MM.1S (cell line): Measurements from ENCODE around the gene NUDC.

Experiments
- CTCF ChIP-seq: fragments of 300-600 bp; sonication (generic); IDR thresholded peaks from 2 replicates; pipeline ENCODE4 v1.5.1; 2016; ENCODE audit warnings: antibody characterized with exemption, low read length, mixed read lengths
- EZH2 ChIP-seq: fragments of 300-600 bp; sonication (generic); optimal IDR thresholded peaks from 2 replicates; pipeline ENCODE3; 2017; ENCODE audit warnings: low read depth, mild to moderate bottlenecking, antibody characterized with exemption, low read length, mixed read lengths

GRCh38 chr1:26959270-26959669 lies 37.7 kb downstream of the NUDC start:
- TF ChIP-seq CTCF (no peak), EZH2 (no peak)
